ENCODE measurements around the gene TRAF3IP1. TPM values are rescaled to one million over a fixed set of nuclear protein-coding genes. Genes with fewer than 3 reads are reported as not detected.
"Not testable (repeated sequence)": the region's sequence is repeated elsewhere in the genome, so short reads cannot be mapped to it uniquely, and the experiment has no call there.

The TRAF3IP1 gene
- total RNA-seq, 4 donors from 2014 or later = 19.6 to 28.4 (median 21.7) TPM

- H3K27me3 ChIP-seq = no peaks in the 10 kb centered on the region
- TF ChIP-seq POLR2A (IDR thresholded peaks at IDR 0.05) (no peak), EP300 (IDR thresholded peaks at IDR 0.05) (no peak), POLR2AphosphoS5 (IDR thresholded peaks at IDR 0.05) (no peak), CTCF (IDR thresholded peaks at IDR 0.05) (no peak)
- no peaks in the 10 kb centered on the region for H3K9me3 ChIP-seq
- no peaks in the 10 kb centered on the region for H3K4me1 ChIP-seq
- no peak overlapping the region for H3K27ac ChIP-seq
- no peak for ATAC-seq
- peaks cover 0 to 59% of the 10 kb centered on the region in 2 donors for H3K36me3 ChIP-seq
- H3K4me3 ChIP-seq = no peak overlapping the region
- WGBS, 2 donors (ENCODE audit: low coverage in 1 of 2) = 92 to 98% methylated on average over 8 to 18 of the region's 21 CpGs
Observed at GRCh38 chr2:238403632-238404405, 83.5 kb downstream of the TRAF3IP1 start.

- WGBS, 2 donors (ENCODE audit: low coverage in 1 of 2) = 85 to 94% methylated on average over 10 to 16 of the region's 19 CpGs
- no peaks in the 10 kb centered on the region for H3K4me1 ChIP-seq
- H3K36me3 ChIP-seq = peaks cover 0 to 53% of the 10 kb centered on the region in 2 donors
- H3K9me3 ChIP-seq = no peaks in the 10 kb centered on the region
- no peak overlapping the region for H3K27ac ChIP-seq
- no peak overlapping the region for H3K4me3 ChIP-seq
- TF ChIP-seq POLR2A (IDR thresholded peaks at IDR 0.05) (no peak), POLR2AphosphoS5 (IDR thresholded peaks at IDR 0.05) (no peak), CTCF (IDR thresholded peaks at IDR 0.05) (no peak), EP300 (IDR thresholded peaks at IDR 0.05) (no peak)
- ATAC-seq = no peak
- no peaks in the 10 kb centered on the region for H3K27me3 ChIP-seq
Observed at GRCh38 chr2:238404406-238405216, 84.3 kb downstream of the TRAF3IP1 start.

GRCh38 chr2:238405217-238405555 is 84.9 kb downstream of the TRAF3IP1 start:
- H3K36me3 ChIP-seq = peaks cover 0 to 53% of the 10 kb centered on the region in 2 donors
- WGBS, 2 donors (ENCODE audit: low coverage in 1 of 2) = 100% methylated on average over 3 of the region's 4 CpGs; no CpG with 5 or more reads in 1 of the 2 donors
- not testable (repeated sequence) for H3K27ac ChIP-seq, H3K4me1 ChIP-seq, H3K27me3 ChIP-seq, ATAC-seq, H3K9me3 ChIP-seq, H3K4me3 ChIP-seq

GRCh38 chr2:238406221-238406997 is 86.1 kb downstream of the TRAF3IP1 start:
- Histone ChIP-seq H3K27ac (no peak overlapping the region), H3K4me3 (no peak overlapping the region), H3K4me1 (no peaks in the 10 kb centered on the region), H3K27me3 (no peaks in the 10 kb centered on the region), H3K9me3 (no peaks in the 10 kb centered on the region), H3K36me3 (peaks cover 0 to 43% of the 10 kb centered on the region in 2 donors)
- WGBS, 2 donors (ENCODE audit: low coverage in 1 of 2) = 100% methylated on average over 1 of the region's 20 CpGs; no CpG with 5 or more reads in 1 of the 2 donors
- no peak for TF ChIP-seq POLR2AphosphoS5 (IDR thresholded peaks at IDR 0.05)
- no peak for TF ChIP-seq EP300 (IDR thresholded peaks at IDR 0.05)
- no peak for TF ChIP-seq CTCF (IDR thresholded peaks at IDR 0.05)
- TF ChIP-seq POLR2A (IDR thresholded peaks at IDR 0.05) = no peak
- no peak for ATAC-seq

- H3K36me3 ChIP-seq = peaks cover 0 to 38% of the 10 kb centered on the region in 2 donors
- no peak for TF ChIP-seq POLR2AphosphoS5 (IDR thresholded peaks at IDR 0.05)
- TF ChIP-seq CTCF (IDR thresholded peaks at IDR 0.05) = no peak
- TF ChIP-seq POLR2A (IDR thresholded peaks at IDR 0.05) = no peak
- TF ChIP-seq EP300 (IDR thresholded peaks at IDR 0.05) = no peak
- no peak overlapping the region for H3K27ac ChIP-seq
Observed at GRCh38 chr2:238406998-238407285, 86.6 kb downstream of the TRAF3IP1 start.

More at GRCh38 chr2:238406998-238407285, 86.6 kb downstream of the TRAF3IP1 start:
- Histone ChIP-seq H3K4me1 (no peaks in the 10 kb centered on the region), H3K9me3 (no peaks in the 10 kb centered on the region), H3K27me3 (no peaks in the 10 kb centered on the region), H3K4me3 (no peak overlapping the region)
- WGBS, 2 donors (ENCODE audit: low coverage in 1 of 2) = 81 to 91% methylated on average over 4 to 8 of the region's 8 CpGs
- ATAC-seq = no peak
